H9 (cell line): Measurements from ENCODE around the gene EPB41. TPM values are rescaled to one million over a fixed set of nuclear protein-coding genes. Genes with fewer than 3 reads are reported as not detected.
"Not testable (repeated sequence)": the region's sequence is repeated elsewhere in the genome, so short reads cannot be mapped to it uniquely, and the experiment has no call there.

ENCODE experiments used
- DNase-seq: peaks from one replicate; pipeline ENCODE4 v3.0.0-alpha.2; 2017
- H2AFZ ChIP-seq: one replicate; pipeline ENCODE4 v1.6.1; 2013; ENCODE audit warnings: mild to moderate bottlenecking, low read length, control low read depth, moderate library complexity
- H2AK5ac ChIP-seq: 2 replicates; pipeline ENCODE4 v1.6.1; 2013; ENCODE audit warnings: low read length, control low read depth, mixed read lengths; ENCODE audit not compliant: insufficient read length
- H2BK120ac ChIP-seq: one replicate; pipeline ENCODE4 v1.6.1; 2013; ENCODE audit warnings: low read depth, mild to moderate bottlenecking, low read length, control low read depth, inconsistent platforms; ENCODE audit not compliant: poor library complexity, severe bottlenecking
- H2BK12ac ChIP-seq: 2 replicates; pipeline ENCODE4 v1.6.1; 2013; ENCODE audit warnings: low read length, control low read depth, mixed read lengths, low read depth; ENCODE audit not compliant: insufficient read length
- H2BK15ac ChIP-seq: 2 replicates; pipeline ENCODE4 v1.6.1; 2013; ENCODE audit warnings: low read depth, low read length, control low read depth
- H2BK20ac ChIP-seq: one replicate; pipeline ENCODE4 v1.6.1; 2013; ENCODE audit warnings: low read depth, mild to moderate bottlenecking, low read length, control low read depth, inconsistent platforms; ENCODE audit not compliant: poor library complexity, severe bottlenecking
- H2BK5ac ChIP-seq: 2 replicates; pipeline ENCODE4 v1.6.1; 2013; ENCODE audit warnings: low read length, control low read depth, mixed read lengths; ENCODE audit not compliant: insufficient read length
- H3K14ac ChIP-seq: 2 replicates; pipeline ENCODE4 v1.6.1; 2013; ENCODE audit warnings: low read length, control low read depth; ENCODE audit not compliant: insufficient read depth
- H3K18ac ChIP-seq: 2 replicates; pipeline ENCODE4 v1.6.1; 2013; ENCODE audit warnings: low read depth, mild to moderate bottlenecking, mixed read lengths, low read length, control low read depth; ENCODE audit not compliant: insufficient read length
- H3K23ac ChIP-seq: 2 replicates; pipeline ENCODE4 v1.6.1; 2013; ENCODE audit warnings: low read length, control low read depth, mixed read lengths, low read depth; ENCODE audit not compliant: insufficient read length
- H3K23me2 ChIP-seq: 2 replicates; pipeline ENCODE4 v1.6.1; 2013; ENCODE audit warnings: low read depth, mild to moderate bottlenecking, mixed read lengths, low read length, control low read depth; ENCODE audit not compliant: insufficient read length, poor library complexity, severe bottlenecking
- H3K27ac ChIP-seq: 2 replicates; pipeline ENCODE4 v1.5.1; 2013; ENCODE audit warnings: low read length, control low read depth, mixed read lengths, low read depth; ENCODE audit not compliant: insufficient read length
- H3K27me3 ChIP-seq: 2 replicates; pipeline ENCODE4 v1.6.1; 2013; ENCODE audit warnings: low read length, control low read depth, inconsistent platforms; ENCODE audit not compliant: insufficient read depth
- H3K4ac ChIP-seq: 2 replicates; pipeline ENCODE4 v1.6.1; 2013; ENCODE audit warnings: low read depth, mild to moderate bottlenecking, control low read depth, inconsistent platforms, low read length, moderate library complexity
- H3K4me1 ChIP-seq: 2 replicates; pipeline ENCODE4 v1.6.1; 2013; ENCODE audit warnings: low read length, control low read depth, inconsistent platforms; ENCODE audit not compliant: insufficient read depth
- H3K4me2 ChIP-seq: 2 replicates; pipeline ENCODE4 v1.6.1; 2013; ENCODE audit warnings: low read length, control low read depth, mixed read lengths; ENCODE audit not compliant: insufficient read length, insufficient read depth
- H3K56ac ChIP-seq: 2 replicates; pipeline ENCODE4 v1.6.1; 2013; ENCODE audit warnings: low read depth, mild to moderate bottlenecking, mixed read lengths, low read length, control low read depth; ENCODE audit not compliant: insufficient read length
- H3K79me1 ChIP-seq: 2 replicates; pipeline ENCODE4 v1.6.1; 2013; ENCODE audit warnings: low read depth, mild to moderate bottlenecking, moderate library complexity, low read length, control low read depth, inconsistent platforms; ENCODE audit not compliant: insufficient read depth, poor library complexity, severe bottlenecking
- H3K79me2 ChIP-seq: 2 replicates; pipeline ENCODE4 v1.6.1; 2013; ENCODE audit warnings: low read length, control low read depth, inconsistent platforms; ENCODE audit not compliant: insufficient read depth
- H3K9ac ChIP-seq: 2 replicates; pipeline ENCODE4 v1.6.1; 2013; ENCODE audit warnings: low read length, control low read depth, mixed read lengths; ENCODE audit not compliant: insufficient read length; ENCODE audit errors: extremely low read depth
- H3K9me3 ChIP-seq: one replicate; pipeline ENCODE4 v1.6.1; 2013; ENCODE audit warnings: low read depth, low read length, inconsistent platforms; ENCODE audit not compliant: control insufficient read depth
- H3T11ph ChIP-seq: one replicate; pipeline ENCODE4 v1.6.1; 2013; ENCODE audit warnings: mild to moderate bottlenecking, low read length, control low read depth, inconsistent platforms
- H4K20me1 ChIP-seq: one replicate; pipeline ENCODE4 v1.6.1; 2013; ENCODE audit not compliant: control insufficient read depth, insufficient read length, insufficient read depth
- H4K5ac ChIP-seq: 2 replicates; pipeline ENCODE4 v1.6.1; 2013; ENCODE audit warnings: low read depth, mild to moderate bottlenecking, mixed read lengths, low read length, control low read depth; ENCODE audit not compliant: insufficient read length
- H4K8ac ChIP-seq: replicated peaks from 2 replicates; pipeline ENCODE4 v1.6.1; 2013; ENCODE audit warnings: low read length, control low read depth, mixed read lengths, low read depth; ENCODE audit not compliant: insufficient read length
- H4K91ac ChIP-seq: 2 replicates; pipeline ENCODE4 v1.6.1; 2013; ENCODE audit warnings: low read depth, mild to moderate bottlenecking, moderate library complexity, mixed read lengths, low read length, control low read depth; ENCODE audit not compliant: insufficient read length
- H3K27ac Mint-ChIP-seq, 3 experiments: 2 replicates in 2 of 3; 3 replicates in 1 of 3; pipeline ENCODE4 v1.8.0; 2020 to 2021; ENCODE audit warnings: mixed read lengths in 3 of 3, mild to moderate bottlenecking in 1 of 3, moderate library complexity in 1 of 3
- H3K27me3 Mint-ChIP-seq: 2 replicates; pipeline ENCODE4 v1.8.0; 2021; ENCODE audit warnings: low read depth, mild to moderate bottlenecking, moderate library complexity, mixed read lengths
- H3K36me3 Mint-ChIP-seq, 3 experiments: 2 replicates in 2 of 3; 3 replicates in 1 of 3; pipeline ENCODE4 v1.8.0; 2020 to 2021; ENCODE audit warnings: low read depth in 3 of 3, mixed read lengths in 3 of 3; ENCODE audit not compliant: insufficient read depth in 1 of 3
- H3K4me1 Mint-ChIP-seq, 2 experiments: 2 replicates each; pipeline ENCODE4 v1.8.0; 2020; ENCODE audit warnings: mixed read lengths in 2 of 2
- H3K4me3 Mint-ChIP-seq, 2 experiments: 2 replicates in 1 of 2; 3 replicates in 1 of 2; pipeline ENCODE4 v1.8.0; 2020 to 2021; ENCODE audit warnings: mild to moderate bottlenecking in 2 of 2, mixed read lengths in 2 of 2, moderate library complexity in 1 of 2
- H3K9me3 Mint-ChIP-seq, 2 experiments: 2 replicates in 1 of 2; 3 replicates in 1 of 2; pipeline ENCODE4 v1.8.0; 2020; ENCODE audit warnings: mild to moderate bottlenecking in 2 of 2, mixed read lengths in 2 of 2, moderate library complexity in 1 of 2
- CTCF ChIP-seq: fragments of 200-600 bp; sonication (generic); conservative IDR thresholded peaks from 3 replicates; pipeline ENCODE4 v1.8.0; 2021; ENCODE audit warnings: antibody characterized with exemption, mild to moderate bottlenecking
- WGBS: extraction: QIAGEN DNeasy Blood & Tissue Kit; methylation state at CpG from one replicate; pipeline ENCODE4 v1.1.7; 2013; ENCODE audit warnings: missing lambda C conversion rate, low lambda C conversion rate, mixed read lengths; ENCODE audit not compliant: insufficient read length; ENCODE audit errors: extremely low coverage; 5-methylcytosine and 5-hydroxymethylcytosine counted together
- total RNA-seq: library from RNA; stranded (reverse); gene quantifications from 2 replicates; pipeline ENCODE4 v1.2.1, GENCODE V29; 2021

Gene EPB41
- total RNA-seq, 1 experiment from 2014 or later: 75.4 TPM

GRCh38 chr1:29090937-29091618 lies 176.7 kb downstream of the EPB41 start:
- no peak overlapping the region for H3K4me2 ChIP-seq
- peaks cover 2 to 3% of the 10 kb centered on the region in 2 experiments for H3K4me1 Mint-ChIP-seq
- no peak overlapping the region for H2BK120ac ChIP-seq
- no peak overlapping the region for H2BK5ac ChIP-seq
- no peak overlapping the region for H3K14ac ChIP-seq
- H3K56ac ChIP-seq: no peak overlapping the region
- no peak overlapping the region for H2BK15ac ChIP-seq
- H3K27me3 Mint-ChIP-seq: no peaks in the 10 kb centered on the region
- H3K79me2 ChIP-seq: no peaks in the 10 kb centered on the region
- no peaks in the 10 kb centered on the region for H3K4me1 ChIP-seq
- no peaks in the 10 kb centered on the region for H3K27me3 ChIP-seq
- H3K4me3 Mint-ChIP-seq: no peak overlapping the region
- no peak overlapping the region for H3K9ac ChIP-seq
- no peak overlapping the region for H2AFZ ChIP-seq
- H3K79me1 ChIP-seq: no peaks in the 10 kb centered on the region
- no peak overlapping the region for H4K91ac ChIP-seq
- no peak overlapping the region for H3K27ac ChIP-seq
- no peak overlapping the region for H3T11ph ChIP-seq
- peaks cover 0 to 6% of the 10 kb centered on the region in 2 experiments; a peak in 1 of 5 replicates for H3K9me3 Mint-ChIP-seq
- TF ChIP-seq CTCF: no peak
- no peak overlapping the region for H4K5ac ChIP-seq
- H2AK5ac ChIP-seq: no peak overlapping the region
- no peaks in the 10 kb centered on the region for H3K23me2 ChIP-seq
- H3K9me3 ChIP-seq: no peaks in the 10 kb centered on the region
- H4K8ac ChIP-seq: no peak overlapping the region
- no peaks in the 10 kb centered on the region for H4K20me1 ChIP-seq
- DNase-seq: no peak
- H3K18ac ChIP-seq: no peak overlapping the region
- no peak overlapping the region for H2BK20ac ChIP-seq
- peaks cover 7 to 15% (median 13%) of the 10 kb centered on the region in 3 experiments; a peak in 6 of 7 replicates for H3K36me3 Mint-ChIP-seq
- no peak overlapping the region for H3K27ac Mint-ChIP-seq
- no peak overlapping the region for H3K4ac ChIP-seq
- H2BK12ac ChIP-seq: no peak overlapping the region
- no peak overlapping the region for H3K23ac ChIP-seq

DNA sequence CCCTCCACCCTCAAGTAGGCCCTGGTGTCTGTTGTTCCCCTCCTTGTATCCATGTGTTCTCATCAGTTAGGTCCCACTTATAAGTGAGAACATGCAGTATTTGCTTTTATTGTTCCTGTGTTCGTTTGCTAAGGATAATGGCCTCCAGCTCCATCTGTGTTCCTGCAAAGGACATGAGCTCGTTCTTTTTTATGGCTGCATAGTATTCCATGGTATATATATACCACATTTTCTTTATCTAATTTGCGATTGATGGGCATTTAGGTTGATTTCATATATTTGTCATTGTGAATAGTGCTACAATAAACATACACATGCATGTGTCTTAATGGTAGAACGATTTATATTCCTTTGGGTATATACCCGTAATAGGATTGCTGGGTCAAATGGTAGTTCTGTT lies 178.3 kb downstream of the EPB41 start:
- not testable (repeated sequence) for H3K4me3 Mint-ChIP-seq, H3K23ac ChIP-seq, H2BK120ac ChIP-seq, H3K9me3 ChIP-seq, H4K8ac ChIP-seq, H2BK12ac ChIP-seq, H3K79me2 ChIP-seq, H2AFZ ChIP-seq, H4K91ac ChIP-seq, H3K27ac Mint-ChIP-seq, H2BK5ac ChIP-seq, H2AK5ac ChIP-seq, H3K14ac ChIP-seq, H4K5ac ChIP-seq, H3K56ac ChIP-seq, H4K20me1 ChIP-seq, H3K9me3 Mint-ChIP-seq, H3K4ac ChIP-seq, H3K23me2 ChIP-seq, H3K18ac ChIP-seq, DNase-seq, H3K4me1 ChIP-seq, H2BK15ac ChIP-seq, H3K27ac ChIP-seq, H3T11ph ChIP-seq, H3K79me1 ChIP-seq, H2BK20ac ChIP-seq, H3K9ac ChIP-seq, H3K27me3 ChIP-seq, H3K27me3 Mint-ChIP-seq, H3K4me2 ChIP-seq
- Mint-ChIP-seq H3K36me3 (peaks cover 7 to 18% (median 13%) of the 10 kb centered on the region in 3 experiments; a peak in 6 of 7 replicates), H3K4me1 (peaks cover 9 to 11% of the 10 kb centered on the region in 2 experiments)
- no CpG with 5 or more reads among the region's 5 CpGs for WGBS
